Mucosa of gallbladder (tissue), 1 donor: ENCODE measurements around the gene HOXD13. TPM values are rescaled to one million over a fixed set of nuclear protein-coding genes. Genes with fewer than 3 reads are reported as not detected.

Source experiments
- DNase-seq: peaks from one replicate; pipeline ENCODE4 v3.0.0-alpha.2; 2020; ENCODE audit warnings: low spot score
- total RNA-seq: library from RNA; stranded (reverse); gene quantifications from one replicate; pipeline ENCODE4 v1.2.1, GENCODE V29; 2021
- donor health status: DM: no; HTN: no; CAD: no.

Gene HOXD13
- total RNA-seq, 1 donor from 2014 or later: not detected

DNA sequence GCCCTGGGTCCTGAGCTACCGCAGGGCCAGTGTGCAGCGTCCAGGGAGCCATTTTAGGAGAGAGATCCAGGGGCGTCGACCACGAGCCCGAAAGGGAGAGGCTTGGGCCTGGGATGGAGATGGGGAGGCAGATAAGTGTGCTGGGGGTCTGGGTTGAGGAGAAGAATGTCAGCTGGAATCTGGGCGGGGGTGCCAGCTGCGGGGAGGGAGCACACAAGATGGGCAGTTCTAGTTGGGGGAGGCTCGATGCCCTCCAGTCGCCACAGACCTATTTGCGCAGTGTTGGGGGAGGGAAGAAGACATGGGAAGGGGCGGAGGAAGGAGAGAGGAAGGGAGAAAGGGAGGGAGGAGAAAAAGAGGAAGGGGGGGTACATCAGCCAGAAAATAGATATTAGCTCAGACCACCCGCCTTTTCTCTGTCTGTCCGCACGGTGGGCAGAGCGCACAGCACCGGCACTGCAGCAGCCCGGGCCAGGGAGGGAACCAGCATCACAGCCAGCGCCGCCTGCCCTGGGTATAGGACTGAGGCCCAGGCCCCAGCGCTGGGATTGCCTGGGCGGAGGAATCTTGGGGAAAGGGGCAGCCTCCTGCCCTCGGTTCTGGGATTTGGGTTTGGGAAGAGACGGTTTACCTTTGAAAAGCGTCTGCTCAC is 12.7 kb downstream of the HOXD13 start:
- DNase-seq: no peak

DNA sequence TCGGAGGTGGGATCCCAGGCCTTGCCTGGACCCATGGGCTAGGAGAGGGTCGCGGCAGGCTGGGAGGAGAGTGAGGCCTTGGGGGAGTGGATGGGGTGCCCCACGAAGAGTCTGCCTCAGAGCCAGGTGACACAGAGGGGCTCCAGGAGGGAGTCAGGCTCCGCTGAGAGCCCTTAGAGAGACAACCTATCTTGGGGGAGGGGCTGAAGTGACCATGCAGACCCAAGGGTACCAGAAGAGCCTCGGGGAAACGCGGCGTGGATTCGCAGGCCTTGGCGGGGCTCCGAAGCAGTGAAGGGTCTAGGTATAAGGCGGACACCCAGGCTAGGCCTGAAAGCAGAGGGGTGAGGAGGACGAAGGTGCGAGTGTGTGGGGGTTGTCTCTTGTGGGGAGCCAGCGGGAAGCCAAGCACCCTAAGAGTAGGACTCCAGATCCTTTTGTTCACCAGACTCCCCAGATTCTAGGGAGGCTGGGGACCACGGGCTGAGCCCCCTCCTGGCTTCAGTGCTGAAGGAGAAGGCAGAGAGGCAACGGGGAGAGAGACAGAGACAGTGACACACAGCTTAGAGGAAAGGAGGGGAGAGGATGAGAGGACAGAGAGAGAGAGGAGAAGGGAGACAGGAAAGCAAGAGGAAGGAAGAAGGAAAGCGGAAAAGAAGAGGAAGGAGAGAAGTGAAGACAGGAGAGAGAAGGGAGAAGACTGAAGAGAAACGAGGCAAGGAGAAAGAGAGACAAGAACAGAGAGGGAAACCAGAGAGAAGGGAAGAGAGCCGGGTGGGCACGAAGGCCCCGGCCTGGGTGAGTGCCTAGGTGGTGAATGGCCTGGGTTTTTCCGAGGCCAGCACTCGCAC is 13.4 kb downstream of the HOXD13 start:
- no peak for DNase-seq

DNA sequence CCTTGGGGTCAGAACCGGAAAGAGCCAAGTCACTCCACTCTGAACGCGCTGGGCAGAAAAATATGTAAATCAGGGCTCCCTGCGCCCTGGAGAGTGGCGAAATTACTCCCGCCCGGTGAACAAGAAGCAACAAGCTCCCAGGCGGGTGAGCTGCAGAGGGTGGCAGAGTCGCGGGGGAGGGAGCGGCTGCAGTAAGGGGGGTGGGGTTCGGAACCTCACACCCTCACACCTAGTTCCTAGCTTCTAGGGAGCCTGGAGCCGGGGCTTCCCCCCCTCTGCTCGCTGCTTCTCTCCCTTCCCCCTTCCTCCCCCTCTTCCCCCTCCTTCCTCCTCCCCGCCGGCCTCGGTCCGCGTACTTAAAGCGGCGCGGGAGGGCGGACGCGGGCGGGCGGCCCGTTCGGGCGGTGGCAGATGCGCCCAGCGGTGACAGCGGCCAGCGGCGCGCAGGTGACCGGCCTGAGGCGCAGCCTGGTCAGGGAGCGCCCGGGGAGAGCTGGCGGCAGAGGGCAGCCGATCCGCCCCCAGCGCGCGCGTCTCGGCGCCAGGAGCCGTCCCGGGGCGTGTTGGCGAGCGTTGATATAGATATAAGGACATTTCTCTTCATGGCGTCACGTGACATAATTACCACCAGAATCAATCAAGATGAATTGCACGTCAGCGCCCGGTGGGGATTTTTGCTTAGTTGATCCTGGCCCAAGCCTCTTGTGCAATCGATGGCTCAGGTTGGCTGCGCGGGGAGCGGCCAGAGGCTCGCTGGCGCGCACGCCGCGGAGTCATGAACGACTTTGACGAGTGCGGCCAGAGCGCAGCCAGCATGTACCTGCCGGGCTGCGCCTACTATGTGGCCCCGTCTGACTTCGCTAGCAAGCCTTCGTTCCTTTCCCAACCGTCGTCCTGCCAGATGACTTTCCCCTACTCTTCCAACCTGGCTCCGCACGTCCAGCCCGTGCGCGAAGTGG is 14.3 kb downstream of the HOXD13 start, which contains the start of gene HOXD11:
Gene HOXD11, plus strand, starts transcription at position 700 of the 959 bp plus-strand sequence. Its CDS starts 76 bp downstream, at position 776.
- no peak for DNase-seq

- DNase-seq: no peak
Observed at GRCh38 chr2:176107731-176108181, 15.2 kb downstream of the HOXD13 start.

DNA sequence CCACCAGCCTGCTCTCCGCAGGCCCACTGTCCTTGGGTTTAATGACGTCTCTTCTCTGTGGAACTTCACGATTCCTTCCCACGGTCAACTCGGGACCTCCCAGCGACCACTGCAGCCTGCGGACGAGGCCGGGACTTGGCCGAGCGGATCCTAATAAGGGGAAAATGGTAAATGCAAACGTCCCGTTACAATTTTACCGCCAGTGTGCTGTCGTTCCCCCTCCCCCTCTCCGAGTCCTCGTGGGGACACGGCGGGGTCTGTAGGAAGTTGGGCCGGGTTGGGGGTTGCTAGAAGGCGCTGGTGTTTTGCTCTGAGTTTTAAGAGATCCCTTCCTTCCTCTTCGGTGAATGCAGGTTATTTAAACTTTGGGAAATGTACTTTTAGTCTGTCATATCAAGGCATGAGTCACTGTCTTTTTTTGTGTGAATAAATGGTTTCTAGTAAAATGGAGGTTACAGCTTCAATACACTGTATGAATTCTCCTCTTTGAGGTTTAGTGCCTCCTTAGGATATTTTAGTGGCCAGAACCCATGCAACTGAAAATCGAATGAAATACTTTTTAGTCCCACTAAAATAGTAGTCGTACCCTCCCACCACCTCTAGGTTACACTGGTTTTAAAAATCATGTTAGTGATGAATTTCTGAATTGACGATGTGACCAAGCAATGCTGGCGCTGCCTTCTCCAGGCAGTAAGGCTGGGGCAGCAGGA is 16.8 kb downstream of the HOXD13 start:
- DNase-seq: no peak

DNA sequence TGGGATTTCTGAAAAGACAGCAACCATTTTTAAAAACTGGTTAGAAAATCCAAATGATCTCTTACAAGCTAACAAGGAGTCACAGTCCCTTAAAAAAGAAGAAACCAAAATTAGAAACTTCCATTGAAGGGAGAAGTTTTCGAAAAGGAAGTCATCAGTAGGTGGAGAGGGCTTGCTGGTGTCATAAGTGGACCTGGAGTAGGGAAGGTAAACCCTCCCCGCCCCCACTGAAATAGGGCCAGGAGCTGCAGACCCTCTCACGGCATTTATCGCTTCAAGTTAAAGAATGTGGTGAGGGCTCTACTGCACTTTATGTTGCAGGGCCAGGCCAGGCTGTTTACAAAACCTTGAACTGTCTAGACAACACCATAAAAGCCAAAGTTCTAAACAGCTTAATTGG is 17.4 kb downstream of the HOXD13 start:
- no peak for DNase-seq

- no peak for DNase-seq
Observed at GRCh38 chr2:176110415-176111308, 18.1 kb downstream of the HOXD13 start.

DNA sequence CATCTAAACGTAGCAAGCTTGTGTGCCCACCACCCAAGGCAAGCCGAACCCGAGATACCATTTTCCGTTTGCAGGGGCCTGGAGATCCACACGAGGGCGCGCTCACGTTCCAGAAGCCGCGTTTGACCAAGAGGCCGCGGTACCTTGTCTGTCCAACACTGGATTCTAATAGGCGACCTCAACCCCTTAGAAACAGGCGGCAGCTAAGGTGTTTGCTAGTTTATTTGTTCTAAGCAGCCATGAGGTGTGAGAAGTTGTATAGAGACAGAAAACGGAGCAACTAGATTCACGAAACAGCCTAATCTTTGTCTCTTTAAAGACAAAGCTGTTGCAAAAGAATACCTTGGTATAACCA is 18.8 kb downstream of the HOXD13 start:
- DNase-seq: no peak

- DNase-seq: no peak
Observed at GRCh38 chr2:176111846-176112374, 19.4 kb downstream of the HOXD13 start.

DNA sequence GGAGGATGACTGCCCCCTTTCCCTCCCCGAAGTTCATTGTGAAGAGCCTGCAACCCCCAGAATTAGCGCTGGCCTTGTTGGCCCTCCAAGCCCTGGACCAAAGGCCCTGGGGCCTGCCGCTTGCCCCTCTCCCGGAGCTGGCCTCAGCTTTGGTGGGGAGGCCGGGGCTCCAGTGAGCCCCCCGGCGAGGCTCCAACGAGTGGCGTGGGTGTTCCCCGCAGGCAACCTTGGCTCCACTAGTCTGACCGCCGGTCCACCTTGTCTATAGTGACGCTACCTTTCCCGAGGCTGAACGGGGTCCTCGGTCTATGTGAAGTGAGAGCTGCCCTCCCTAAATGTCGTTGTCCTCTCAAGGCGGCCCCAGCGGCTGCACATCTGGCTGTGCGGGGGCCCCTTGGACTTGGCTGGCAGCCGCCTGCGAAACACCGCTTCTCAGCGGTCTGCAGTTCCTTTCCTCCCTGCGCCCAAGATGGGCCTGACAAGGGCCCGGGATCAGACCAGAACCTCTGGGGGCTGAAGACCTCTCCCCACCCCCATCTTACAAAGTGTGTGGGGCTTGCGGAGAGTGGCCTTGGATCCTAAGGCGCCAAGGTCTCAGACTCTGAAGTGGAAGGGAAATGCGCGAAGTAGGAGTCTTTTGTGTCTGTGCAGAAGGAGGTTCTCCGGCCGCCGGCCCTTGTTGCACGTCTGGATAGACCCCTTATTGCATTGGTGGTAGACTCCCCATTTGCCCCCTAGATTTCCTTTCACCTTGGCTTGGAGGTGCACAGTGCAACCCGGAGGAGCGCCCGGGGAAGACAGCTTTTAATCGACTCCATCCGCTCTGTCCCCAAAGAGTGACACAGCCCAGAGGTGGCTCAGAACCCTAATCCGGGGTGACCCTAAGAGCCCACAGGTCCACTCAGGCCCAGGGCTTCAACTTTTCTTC is 20.1 kb downstream of the HOXD13 start:
- no peak for DNase-seq

- DNase-seq: no peak
Observed at GRCh38 chr2:176114120-176114929, 21.8 kb downstream of the HOXD13 start.

GRCh38 chr2:176114930-176115625 is 22.6 kb downstream of the HOXD13 start:
- no peak for DNase-seq

DNA sequence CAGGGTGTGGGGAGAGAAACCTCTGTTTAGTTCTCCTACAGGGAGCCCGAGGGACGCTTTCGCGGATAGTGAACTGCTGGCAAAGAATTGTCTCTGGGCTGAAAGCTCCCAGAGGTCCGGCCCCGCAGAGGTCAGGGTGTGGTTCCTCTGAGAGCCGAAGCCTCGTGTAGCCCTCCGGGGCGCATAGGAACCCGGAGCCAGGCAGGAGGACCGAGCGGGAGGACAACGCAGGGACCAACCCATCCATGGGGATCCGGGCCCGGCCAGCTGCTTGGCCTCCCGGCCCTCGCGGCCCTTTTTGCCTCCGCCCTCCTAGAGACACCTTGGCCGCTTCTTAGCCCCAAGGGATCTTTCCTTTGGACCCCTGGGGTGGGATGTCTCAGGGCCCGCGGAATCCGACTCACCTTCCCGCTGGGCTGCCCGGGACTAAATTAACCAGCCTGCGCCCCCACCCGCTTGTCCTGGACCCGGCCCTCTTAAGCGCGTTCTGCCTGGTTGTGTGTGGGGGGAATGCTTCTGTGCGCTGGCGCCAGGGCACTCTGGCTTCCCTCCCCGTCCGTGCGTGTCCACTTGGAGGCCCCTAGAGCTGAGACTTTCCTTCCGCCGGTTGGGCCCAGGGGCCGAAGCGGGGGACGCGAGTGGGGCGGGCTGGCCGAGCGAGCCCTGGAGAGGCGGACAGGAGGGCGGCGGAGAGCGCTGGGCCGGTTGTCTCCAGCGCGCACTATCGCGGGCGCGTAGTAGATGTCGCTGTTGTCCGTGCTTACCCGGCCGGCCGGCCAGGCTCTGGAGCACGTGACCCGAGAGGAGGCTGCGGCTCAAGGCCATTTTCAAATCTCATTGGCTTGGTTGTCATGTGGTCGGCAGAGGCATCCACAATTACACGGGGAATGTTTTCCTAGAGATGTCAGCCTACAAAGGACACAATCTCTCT is 23.6 kb downstream of the HOXD13 start, which contains the start of gene HOXD10:
Gene HOXD10, plus strand, starts transcription at position 896 of the 931 bp plus-strand sequence. CDS start 56 bp downstream, outside the sequence.
- DNase-seq: no peak

GRCh38 chr2:176117162-176117822 is 24.8 kb downstream of the HOXD13 start:
- no peak for DNase-seq

GRCh38 chr2:176117823-176118371 is 25.4 kb downstream of the HOXD13 start:
- DNase-seq: no peak
